SK-N-SH treated with all-trans-retinoic acid at 6 μM for 48 hours (cell line): ENCODE measurements around the gene TCERG1L.

Source experiments
- ATAC-seq: fragments of 200-7000 bp; cut with Tn5 transposase; 3 replicates; pipeline ENCODE4 v1.9.1; 2020; ENCODE audit warnings: mild to moderate bottlenecking, moderate library complexity
- ARNTL ChIP-seq: fragments of 450-650 bp; formaldehyde crosslinking; IDR thresholded peaks from 2 replicates; pipeline ENCODE4 v1.5.0; 2020; ENCODE audit warnings: low read depth, mild to moderate bottlenecking, moderate library complexity, borderline replicate concordance
- CSDC2 ChIP-seq: fragments of 250-450 bp; sonication (Bioruptor Pico); IDR thresholded peaks from 2 replicates; pipeline ENCODE4 v1.5.0; 2020; ENCODE audit warnings: mild to moderate bottlenecking, moderate library complexity
- ESRRG ChIP-seq: fragments of 250-450 bp; sonication (Bioruptor Pico); IDR thresholded peaks from 2 replicates; pipeline ENCODE4 v1.6.1; 2021; ENCODE audit warnings: mild to moderate bottlenecking
- ISL1 ChIP-seq: fragments of 250-450 bp; sonication (Bioruptor Pico); IDR thresholded peaks from 2 replicates; pipeline ENCODE4 v2.1.2; 2022; ENCODE audit warnings: mild to moderate bottlenecking, moderate library complexity
- PPARA ChIP-seq: fragments of 250-450 bp; sonication (Bioruptor Pico); IDR thresholded peaks from 2 replicates; pipeline ENCODE4 v1.5.0; 2020; ENCODE audit warnings: mild to moderate bottlenecking, borderline replicate concordance
- SNAI2 ChIP-seq: fragments of 250-450 bp; sonication (Bioruptor Pico); IDR thresholded peaks from 2 replicates; pipeline ENCODE4 v1.5.0; 2020; ENCODE audit warnings: mild to moderate bottlenecking, moderate library complexity
- TCF4 ChIP-seq: fragments of 250-450 bp; sonication (Bioruptor Pico); IDR thresholded peaks from 2 replicates; pipeline ENCODE4 v1.8.0; 2021; ENCODE audit warnings: mild to moderate bottlenecking, moderate library complexity, borderline replicate concordance
- ZC3H10 ChIP-seq: fragments of 250-450 bp; sonication (Bioruptor Pico); IDR thresholded peaks from 2 replicates; pipeline ENCODE4 v1.5.1; 2021; ENCODE audit warnings: mild to moderate bottlenecking, moderate library complexity
- ZFP3 ChIP-seq: fragments of 250-450 bp; sonication (Bioruptor Pico); IDR thresholded peaks from 2 replicates; pipeline ENCODE4 v1.5.0; 2020; ENCODE audit warnings: mild to moderate bottlenecking, moderate library complexity
- ZFP30 ChIP-seq: fragments of 450-650 bp; formaldehyde crosslinking; IDR thresholded peaks from 2 replicates; pipeline ENCODE4 v1.5.0; 2022; ENCODE audit warnings: mild to moderate bottlenecking, moderate library complexity
- ZNF565 ChIP-seq: fragments of 450-650 bp; formaldehyde crosslinking; conservative IDR thresholded peaks from 2 replicates; pipeline ENCODE4 v1.5.0; 2020; ENCODE audit warnings: low read depth, mild to moderate bottlenecking, moderate library complexity
- ZNF70 ChIP-seq: fragments of 450-650 bp; formaldehyde crosslinking; IDR thresholded peaks from 2 replicates; pipeline ENCODE4 v1.5.0; 2020; ENCODE audit warnings: mild to moderate bottlenecking, moderate library complexity
- ZNF8 ChIP-seq: fragments of 450-650 bp; formaldehyde crosslinking; IDR thresholded peaks from 2 replicates; pipeline ENCODE4 v1.5.0; 2020; ENCODE audit warnings: mild to moderate bottlenecking, moderate library complexity
- TF ChIP-seq, protein P1 (sequence below): fragments of 250-450 bp; sonication (Bioruptor Pico); IDR thresholded peaks from 2 replicates; pipeline ENCODE4 v1.5.1; 2021; ENCODE audit warnings: mild to moderate bottlenecking, moderate library complexity
- TF ChIP-seq, protein P2 (sequence below): fragments of 250-450 bp; sonication (Bioruptor Pico); IDR thresholded peaks from 2 replicates; pipeline ENCODE4 v1.5.0; 2020; ENCODE audit warnings: mild to moderate bottlenecking, moderate library complexity
- TF ChIP-seq, protein P3 (sequence below): fragments of 250-450 bp; sonication (Bioruptor Pico); IDR thresholded peaks from 2 replicates; pipeline ENCODE4 v1.8.0; 2021; ENCODE audit warnings: low read depth, mild to moderate bottlenecking, moderate library complexity, borderline replicate concordance
- TF ChIP-seq, protein P4 (sequence below): fragments of 250-450 bp; sonication (Bioruptor Pico); IDR thresholded peaks from 2 replicates; pipeline ENCODE4 v1.8.0; 2020; ENCODE audit warnings: mild to moderate bottlenecking, moderate library complexity, borderline replicate concordance
- TF ChIP-seq, protein P5 (sequence below): fragments of 250-450 bp; sonication (Bioruptor Pico); IDR thresholded peaks from 2 replicates; pipeline ENCODE4 v1.5.1; 2020; ENCODE audit warnings: low read depth, mild to moderate bottlenecking, moderate library complexity

TCERG1L gene

DNA sequence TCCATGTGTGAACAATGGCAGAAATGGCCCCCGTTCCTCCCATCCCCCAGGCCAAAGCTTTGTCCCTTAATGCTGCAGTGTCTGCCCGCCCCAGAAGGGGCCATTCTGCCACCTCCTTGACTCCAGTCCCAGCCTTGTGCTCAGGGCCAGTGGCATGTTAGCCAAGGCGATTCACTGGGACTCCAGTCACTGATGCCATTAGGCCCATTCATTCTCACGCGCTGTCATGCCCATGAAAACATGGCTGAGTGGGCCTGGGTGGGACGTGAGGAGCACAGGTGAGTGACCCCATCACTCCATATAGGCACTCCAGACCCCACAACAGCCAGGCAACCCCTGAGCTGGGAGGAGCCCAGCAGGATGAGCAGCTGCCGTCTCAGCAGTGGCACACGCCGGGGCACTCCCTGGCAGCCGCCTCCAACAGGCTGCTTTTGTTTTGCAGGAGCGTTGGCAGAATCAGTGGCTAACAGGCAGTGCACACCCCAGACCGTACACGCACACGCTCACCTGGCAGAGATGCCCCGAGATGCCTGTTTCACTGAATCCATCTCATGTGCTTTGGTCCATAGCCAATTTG is 79.5 kb downstream of the TCERG1L start:
- no peak for ATAC-seq
- no peak for TF ChIP-seq ZFP3 (CRISPR knock-in tag)
- TF ChIP-seq SNAI2 (CRISPR knock-in tag): no peak
- TF ChIP-seq ZFP30 (CRISPR knock-in tag): no peak
- no peak for TF ChIP-seq ZNF70 (CRISPR knock-in tag)
- no peak for TF ChIP-seq CSDC2 (CRISPR knock-in tag)

DNA sequence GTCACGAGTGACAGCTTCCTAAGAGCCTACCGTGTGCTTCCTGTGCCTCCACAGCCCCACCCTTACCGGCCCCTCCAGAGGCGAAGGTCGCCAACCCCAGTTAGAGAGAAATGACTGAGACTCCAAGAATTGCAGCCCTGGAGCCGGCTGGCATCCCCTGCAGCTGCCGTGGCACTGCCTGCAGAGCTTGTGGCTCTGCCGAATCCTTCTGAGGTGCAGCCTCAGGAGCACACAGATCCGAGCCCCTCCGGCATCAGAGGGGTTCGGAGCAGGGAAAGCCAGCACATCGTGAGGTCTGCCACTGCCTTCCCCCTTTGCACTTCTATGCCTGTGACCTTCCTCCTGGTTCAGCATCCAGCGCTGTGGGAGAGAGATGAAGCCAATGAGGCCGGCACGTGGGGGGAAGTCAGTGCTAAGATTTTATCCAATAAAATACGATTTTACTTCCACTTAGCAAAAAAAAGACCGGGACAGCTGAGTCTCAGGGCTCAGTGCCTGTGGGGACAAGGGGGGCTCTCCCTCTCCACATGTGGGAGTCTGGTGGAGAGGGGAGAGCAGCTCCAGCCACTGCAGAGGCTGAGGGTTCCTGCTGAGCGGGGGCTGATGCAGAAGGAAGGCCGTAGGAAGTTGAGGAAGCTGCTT is 80.1 kb downstream of the TCERG1L start:
- TF ChIP-seq, protein P1, sequence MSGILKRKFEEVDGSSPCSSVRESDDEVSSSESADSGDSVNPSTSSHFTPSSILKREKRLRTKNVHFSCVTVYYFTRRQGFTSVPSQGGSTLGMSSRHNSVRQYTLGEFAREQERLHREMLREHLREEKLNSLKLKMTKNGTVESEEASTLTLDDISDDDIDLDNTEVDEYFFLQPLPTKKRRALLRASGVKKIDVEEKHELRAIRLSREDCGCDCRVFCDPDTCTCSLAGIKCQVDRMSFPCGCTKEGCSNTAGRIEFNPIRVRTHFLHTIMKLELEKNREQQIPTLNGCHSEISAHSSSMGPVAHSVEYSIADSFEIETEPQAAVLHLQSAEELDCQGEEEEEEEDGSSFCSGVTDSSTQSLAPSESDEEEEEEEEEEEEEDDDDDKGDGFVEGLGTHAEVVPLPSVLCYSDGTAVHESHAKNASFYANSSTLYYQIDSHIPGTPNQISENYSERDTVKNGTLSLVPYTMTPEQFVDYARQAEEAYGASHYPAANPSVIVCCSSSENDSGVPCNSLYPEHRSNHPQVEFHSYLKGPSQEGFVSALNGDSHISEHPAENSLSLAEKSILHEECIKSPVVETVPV (CRISPR knock-in tag): no peak
- TF ChIP-seq, protein P2, sequence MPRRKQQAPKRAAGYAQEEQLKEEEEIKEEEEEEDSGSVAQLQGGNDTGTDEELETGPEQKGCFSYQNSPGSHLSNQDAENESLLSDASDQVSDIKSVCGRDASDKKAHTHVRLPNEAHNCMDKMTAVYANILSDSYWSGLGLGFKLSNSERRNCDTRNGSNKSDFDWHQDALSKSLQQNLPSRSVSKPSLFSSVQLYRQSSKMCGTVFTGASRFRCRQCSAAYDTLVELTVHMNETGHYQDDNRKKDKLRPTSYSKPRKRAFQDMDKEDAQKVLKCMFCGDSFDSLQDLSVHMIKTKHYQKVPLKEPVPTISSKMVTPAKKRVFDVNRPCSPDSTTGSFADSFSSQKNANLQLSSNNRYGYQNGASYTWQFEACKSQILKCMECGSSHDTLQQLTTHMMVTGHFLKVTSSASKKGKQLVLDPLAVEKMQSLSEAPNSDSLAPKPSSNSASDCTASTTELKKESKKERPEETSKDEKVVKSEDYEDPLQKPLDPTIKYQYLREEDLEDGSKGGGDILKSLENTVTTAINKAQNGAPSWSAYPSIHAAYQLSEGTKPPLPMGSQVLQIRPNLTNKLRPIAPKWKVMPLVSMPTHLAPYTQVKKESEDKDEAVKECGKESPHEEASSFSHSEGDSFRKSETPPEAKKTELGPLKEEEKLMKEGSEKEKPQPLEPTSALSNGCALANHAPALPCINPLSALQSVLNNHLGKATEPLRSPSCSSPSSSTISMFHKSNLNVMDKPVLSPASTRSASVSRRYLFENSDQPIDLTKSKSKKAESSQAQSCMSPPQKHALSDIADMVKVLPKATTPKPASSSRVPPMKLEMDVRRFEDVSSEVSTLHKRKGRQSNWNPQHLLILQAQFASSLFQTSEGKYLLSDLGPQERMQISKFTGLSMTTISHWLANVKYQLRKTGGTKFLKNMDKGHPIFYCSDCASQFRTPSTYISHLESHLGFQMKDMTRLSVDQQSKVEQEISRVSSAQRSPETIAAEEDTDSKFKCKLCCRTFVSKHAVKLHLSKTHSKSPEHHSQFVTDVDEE (CRISPR knock-in tag): no peak
- TF ChIP-seq, protein P3, sequence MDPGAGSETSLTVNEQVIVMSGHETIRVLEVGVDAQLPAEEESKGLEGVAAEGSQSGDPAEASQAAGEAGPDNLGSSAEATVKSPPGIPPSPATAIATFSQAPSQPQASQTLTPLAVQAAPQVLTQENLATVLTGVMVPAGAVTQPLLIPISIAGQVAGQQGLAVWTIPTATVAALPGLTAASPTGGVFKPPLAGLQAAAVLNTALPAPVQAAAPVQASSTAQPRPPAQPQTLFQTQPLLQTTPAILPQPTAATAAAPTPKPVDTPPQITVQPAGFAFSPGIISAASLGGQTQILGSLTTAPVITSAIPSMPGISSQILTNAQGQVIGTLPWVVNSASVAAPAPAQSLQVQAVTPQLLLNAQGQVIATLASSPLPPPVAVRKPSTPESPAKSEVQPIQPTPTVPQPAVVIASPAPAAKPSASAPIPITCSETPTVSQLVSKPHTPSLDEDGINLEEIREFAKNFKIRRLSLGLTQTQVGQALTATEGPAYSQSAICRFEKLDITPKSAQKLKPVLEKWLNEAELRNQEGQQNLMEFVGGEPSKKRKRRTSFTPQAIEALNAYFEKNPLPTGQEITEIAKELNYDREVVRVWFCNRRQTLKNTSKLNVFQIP (CRISPR knock-in tag): no peak
- TF ChIP-seq ZNF565: no peak
- no peak for TF ChIP-seq SNAI2 (CRISPR knock-in tag)
- no peak for TF ChIP-seq ZFP3 (CRISPR knock-in tag)
- TF ChIP-seq, all 23 proteins: peak for 0
- ATAC-seq: no peak

DNA sequence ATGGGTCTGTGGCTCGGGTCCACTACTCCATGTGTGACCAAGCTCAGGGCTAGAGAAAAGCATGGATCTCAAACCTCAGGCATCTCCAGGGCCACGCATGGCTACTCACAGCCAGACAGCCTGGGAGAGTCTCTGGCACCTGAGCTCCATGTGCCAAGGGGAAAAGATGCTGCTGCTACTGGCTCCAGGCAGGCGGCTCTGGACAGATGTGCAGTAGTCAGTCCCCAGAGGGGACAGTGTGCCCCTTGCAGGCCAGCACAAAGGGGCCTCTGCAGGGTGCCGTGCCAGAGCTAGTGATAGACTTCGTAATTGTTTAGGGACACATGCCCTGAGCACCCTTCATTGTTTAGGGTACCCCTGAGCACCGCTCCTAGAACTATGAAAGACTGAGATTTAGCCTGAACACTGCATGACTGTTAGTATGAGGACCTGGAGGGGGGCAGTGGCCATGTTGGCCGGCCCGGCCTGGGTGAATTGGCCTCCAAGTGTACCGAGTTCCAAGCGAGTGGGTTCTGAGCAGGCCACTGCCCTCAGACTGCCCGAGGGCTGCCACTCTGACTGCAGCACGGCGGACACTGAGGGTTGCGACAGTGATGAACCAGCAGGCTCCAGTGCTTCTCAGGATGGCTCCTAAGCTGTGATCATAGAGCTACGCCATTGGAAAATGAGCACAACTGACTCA is 80.7 kb downstream of the TCERG1L start:
- no peak for ATAC-seq
- TF ChIP-seq, protein P4, sequence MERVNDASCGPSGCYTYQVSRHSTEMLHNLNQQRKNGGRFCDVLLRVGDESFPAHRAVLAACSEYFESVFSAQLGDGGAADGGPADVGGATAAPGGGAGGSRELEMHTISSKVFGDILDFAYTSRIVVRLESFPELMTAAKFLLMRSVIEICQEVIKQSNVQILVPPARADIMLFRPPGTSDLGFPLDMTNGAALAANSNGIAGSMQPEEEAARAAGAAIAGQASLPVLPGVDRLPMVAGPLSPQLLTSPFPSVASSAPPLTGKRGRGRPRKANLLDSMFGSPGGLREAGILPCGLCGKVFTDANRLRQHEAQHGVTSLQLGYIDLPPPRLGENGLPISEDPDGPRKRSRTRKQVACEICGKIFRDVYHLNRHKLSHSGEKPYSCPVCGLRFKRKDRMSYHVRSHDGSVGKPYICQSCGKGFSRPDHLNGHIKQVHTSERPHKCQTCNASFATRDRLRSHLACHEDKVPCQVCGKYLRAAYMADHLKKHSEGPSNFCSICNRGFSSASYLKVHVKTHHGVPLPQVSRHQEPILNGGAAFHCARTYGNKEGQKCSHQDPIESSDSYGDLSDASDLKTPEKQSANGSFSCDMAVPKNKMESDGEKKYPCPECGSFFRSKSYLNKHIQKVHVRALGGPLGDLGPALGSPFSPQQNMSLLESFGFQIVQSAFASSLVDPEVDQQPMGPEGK (CRISPR knock-in tag): no peak
- TF ChIP-seq, protein P3 (CRISPR knock-in tag): no peak
- TF ChIP-seq ZC3H10 (CRISPR knock-in tag) (no peak), TCF4 (CRISPR knock-in tag) (no peak), ZFP3 (CRISPR knock-in tag) (no peak), ZNF565 (no peak), ISL1 (CRISPR knock-in tag) (no peak), SNAI2 (CRISPR knock-in tag) (no peak), PPARA (CRISPR knock-in tag) (no peak), ESRRG (no peak), ZFP30 (CRISPR knock-in tag) (no peak), CSDC2 (CRISPR knock-in tag) (no peak), ZNF70 (CRISPR knock-in tag) (no peak), ZNF8 (CRISPR knock-in tag) (no peak), ARNTL (CRISPR knock-in tag) (no peak)
- TF ChIP-seq, protein P1 (CRISPR knock-in tag): no peak
- TF ChIP-seq, protein P5, sequence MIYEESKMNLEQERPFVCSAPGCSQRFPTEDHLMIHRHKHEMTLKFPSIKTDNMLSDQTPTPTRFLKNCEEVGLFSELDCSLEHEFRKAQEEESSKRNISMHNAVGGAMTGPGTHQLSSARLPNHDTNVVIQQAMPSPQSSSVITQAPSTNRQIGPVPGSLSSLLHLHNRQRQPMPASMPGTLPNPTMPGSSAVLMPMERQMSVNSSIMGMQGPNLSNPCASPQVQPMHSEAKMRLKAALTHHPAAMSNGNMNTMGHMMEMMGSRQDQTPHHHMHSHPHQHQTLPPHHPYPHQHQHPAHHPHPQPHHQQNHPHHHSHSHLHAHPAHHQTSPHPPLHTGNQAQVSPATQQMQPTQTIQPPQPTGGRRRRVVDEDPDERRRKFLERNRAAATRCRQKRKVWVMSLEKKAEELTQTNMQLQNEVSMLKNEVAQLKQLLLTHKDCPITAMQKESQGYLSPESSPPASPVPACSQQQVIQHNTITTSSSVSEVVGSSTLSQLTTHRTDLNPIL (CRISPR knock-in tag): no peak
- TF ChIP-seq, protein P2 (CRISPR knock-in tag): no peak
